HEK293 (cell line): Measurements from ENCODE around the gene MIS18A.

Experiments used
- CTCF ChIA-PET: fragments of 350-600 bp; formaldehyde crosslinking; extraction: SDS; loops from one replicate; lab custom pipeline; 2021; ENCODE audit warnings: antibody characterized with exemption; lab: Yijun Ruan, JAX
- POLR2A ChIA-PET: fragments of 300-600 bp; formaldehyde crosslinking; extraction: SDS; loops from one replicate; lab custom pipeline; 2020; ENCODE audit warnings: antibody characterized with exemption, inconsistent platforms; lab: Yijun Ruan, JAX
- H3K27ac ChIP-seq: fragments of 200-500 bp; sonication (Bioruptor generic); 2 replicates; pipeline ENCODE4 v1.5.1; 2014; ENCODE audit warnings: low read depth, low read length, control low read depth, inconsistent platforms; ENCODE audit errors: extremely low read depth
- H3K36me3 ChIP-seq, 2 experiments: fragments of 200-500 bp in 1 of 2; sonication (Bioruptor generic) in 1 of 2; 1 replicate in 1 of 2; 2 replicates in 1 of 2; pipeline ENCODE4 v1.5.1; 2014 to 2017; ENCODE audit warnings: inconsistent platforms in 2 of 2, low read length in 2 of 2; ENCODE audit not compliant: control insufficient read depth in 2 of 2, insufficient read depth in 1 of 2
- H3K4me1 ChIP-seq: fragments of 200-500 bp; sonication (Bioruptor generic); 2 replicates; pipeline ENCODE4 v1.5.1; 2014; ENCODE audit warnings: mild to moderate bottlenecking, low read length, inconsistent platforms; ENCODE audit not compliant: control insufficient read depth, insufficient read depth
- H3K4me3 ChIP-seq: 2 replicates; pipeline ENCODE4 v1.5.1; 2011; ENCODE audit warnings: low read depth, mild to moderate bottlenecking, control low read depth, low read length, moderate library complexity
- H3K9me3 ChIP-seq: fragments of 200-500 bp; sonication (Bioruptor generic); 2 replicates; pipeline ENCODE4 v1.5.1; 2014; ENCODE audit warnings: low read depth, low read length, inconsistent platforms; ENCODE audit not compliant: control insufficient read depth, insufficient read depth
- EGR2 ChIP-seq: fragments of 450-650 bp; formaldehyde crosslinking; IDR thresholded peaks from 2 replicates; pipeline ENCODE4 v1.5.1; 2016; ENCODE audit warnings: low read depth, missing biosample characterization, missing genetic modification characterization
- KLF1 ChIP-seq: fragments of 450-650 bp; formaldehyde crosslinking; IDR thresholded peaks from 2 replicates; pipeline ENCODE4 v1.5.1; 2016; ENCODE audit warnings: missing biosample characterization, missing genetic modification characterization
- SP3 ChIP-seq: fragments of 450-650 bp; formaldehyde crosslinking; IDR thresholded peaks from 2 replicates; pipeline ENCODE4 v1.5.1; 2016; ENCODE audit warnings: missing biosample characterization, missing genetic modification characterization
- YY2 ChIP-seq: fragments of 450-650 bp; formaldehyde crosslinking; IDR thresholded peaks from 2 replicates; pipeline ENCODE4 v1.5.1; 2016; ENCODE audit warnings: missing biosample characterization, missing genetic modification characterization
- ZBTB17 ChIP-seq: fragments of 450-650 bp; formaldehyde crosslinking; IDR thresholded peaks from 2 replicates; pipeline ENCODE4 v1.5.1; 2016; ENCODE audit warnings: missing biosample characterization, missing genetic modification characterization
- ZIC2 ChIP-seq: fragments of 450-650 bp; formaldehyde crosslinking; IDR thresholded peaks from 2 replicates; pipeline ENCODE4 v1.5.1; 2016; ENCODE audit warnings: missing biosample characterization, missing genetic modification characterization
- ZNF121 ChIP-seq: fragments of 450-650 bp; formaldehyde crosslinking; IDR thresholded peaks from 2 replicates; pipeline ENCODE4 v1.5.1; 2016; ENCODE audit warnings: missing biosample characterization, missing genetic modification characterization
- ZNF155 ChIP-seq: fragments of 450-650 bp; formaldehyde crosslinking; IDR thresholded peaks from 2 replicates; pipeline ENCODE4 v1.5.1; 2016; ENCODE audit warnings: missing biosample characterization, missing genetic modification characterization
- ZNF248 ChIP-seq: fragments of 450-650 bp; formaldehyde crosslinking; IDR thresholded peaks from 2 replicates; pipeline ENCODE4 v1.5.1; 2017; ENCODE audit warnings: missing biosample characterization, missing genetic modification characterization
- ZNF311 ChIP-seq: fragments of 450-650 bp; formaldehyde crosslinking; IDR thresholded peaks from 2 replicates; pipeline ENCODE4 v1.5.1; 2017; ENCODE audit warnings: missing biosample characterization, missing genetic modification characterization, borderline replicate concordance
- ZNF324 ChIP-seq: fragments of 450-650 bp; formaldehyde crosslinking; IDR thresholded peaks from 2 replicates; pipeline ENCODE4 v1.5.1; 2016; ENCODE audit warnings: missing biosample characterization, missing genetic modification characterization
- ZNF394 ChIP-seq: fragments of 450-650 bp; formaldehyde crosslinking; IDR thresholded peaks from 2 replicates; pipeline ENCODE4 v1.5.1; 2016; ENCODE audit warnings: missing biosample characterization, missing genetic modification characterization, mild to moderate bottlenecking, moderate library complexity, borderline replicate concordance
- ZNF664 ChIP-seq: fragments of 450-650 bp; formaldehyde crosslinking; IDR thresholded peaks from 2 replicates; pipeline ENCODE4 v1.5.1; 2016; ENCODE audit warnings: missing biosample characterization, missing genetic modification characterization
- ZNF707 ChIP-seq: fragments of 450-650 bp; formaldehyde crosslinking; IDR thresholded peaks from 2 replicates; pipeline ENCODE4 v1.5.1; 2016; ENCODE audit warnings: missing biosample characterization, missing genetic modification characterization
- TF ChIP-seq, protein P1 (sequence below): fragments of 450-650 bp; formaldehyde crosslinking; IDR thresholded peaks from 2 replicates; pipeline ENCODE4 v1.5.1; 2016; ENCODE audit warnings: missing biosample characterization, missing genetic modification characterization
- TF ChIP-seq, protein P2 (sequence below): fragments of 450-650 bp; formaldehyde crosslinking; IDR thresholded peaks from 2 replicates; pipeline ENCODE4 v1.5.1; 2016; ENCODE audit warnings: missing biosample characterization, missing genetic modification characterization
- TF ChIP-seq, protein P3 (sequence below): fragments of 450-650 bp; formaldehyde crosslinking; IDR thresholded peaks from 2 replicates; pipeline ENCODE4 v1.5.1; 2016; ENCODE audit warnings: missing biosample characterization, missing genetic modification characterization
- TF ChIP-seq, protein P4 (sequence below): fragments of 450-650 bp; formaldehyde crosslinking; conservative IDR thresholded peaks from 2 replicates; pipeline ENCODE4 v1.5.1; 2016; ENCODE audit warnings: low read depth, missing biosample characterization, missing genetic modification characterization
- TF ChIP-seq, protein P5 (sequence below): fragments of 450-650 bp; formaldehyde crosslinking; IDR thresholded peaks from 2 replicates; pipeline ENCODE4 v1.5.1; 2017; ENCODE audit warnings: missing biosample characterization, missing genetic modification characterization

MIS18A gene, protein sequence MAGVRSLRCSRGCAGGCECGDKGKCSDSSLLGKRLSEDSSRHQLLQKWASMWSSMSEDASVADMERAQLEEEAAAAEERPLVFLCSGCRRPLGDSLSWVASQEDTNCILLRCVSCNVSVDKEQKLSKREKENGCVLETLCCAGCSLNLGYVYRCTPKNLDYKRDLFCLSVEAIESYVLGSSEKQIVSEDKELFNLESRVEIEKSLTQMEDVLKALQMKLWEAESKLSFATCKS

DNA sequence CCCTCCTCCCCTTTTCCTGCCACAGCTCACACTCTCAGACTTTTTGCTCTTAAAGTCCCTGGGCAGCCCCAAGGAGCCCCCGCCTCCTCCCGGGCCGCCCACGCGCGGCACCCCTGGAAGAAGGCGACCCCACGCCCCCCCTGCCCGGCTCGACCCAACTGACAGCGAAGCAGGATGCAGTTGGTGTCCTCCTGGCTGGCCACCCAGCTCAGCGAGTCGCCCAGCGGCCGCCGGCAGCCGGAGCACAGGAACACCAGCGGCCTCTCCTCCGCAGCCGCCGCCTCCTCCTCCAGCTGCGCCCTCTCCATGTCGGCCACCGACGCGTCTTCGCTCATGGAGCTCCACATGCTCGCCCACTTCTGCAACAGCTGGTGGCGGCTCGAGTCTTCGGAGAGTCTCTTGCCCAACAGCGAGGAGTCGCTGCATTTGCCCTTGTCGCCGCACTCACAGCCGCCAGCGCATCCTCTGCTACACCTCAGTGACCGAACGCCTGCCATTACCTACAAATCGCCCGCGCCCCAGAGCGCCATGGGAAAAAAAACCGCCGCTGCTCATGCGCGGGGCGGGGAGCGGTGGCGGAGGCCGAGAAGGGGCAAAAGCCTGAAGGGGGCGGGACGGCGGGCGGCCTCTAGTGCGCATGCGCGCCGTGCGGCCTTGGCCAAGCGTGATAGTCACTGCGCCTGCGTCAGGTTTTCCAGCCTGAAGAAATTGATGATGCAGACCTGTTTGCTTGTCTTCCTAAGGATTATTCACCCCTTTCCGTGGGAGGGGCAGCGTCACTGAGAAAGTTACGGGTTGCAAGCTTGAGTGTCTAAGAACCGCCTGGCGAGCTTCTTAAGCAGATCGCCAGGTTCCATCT, at the start of gene MIS18A:
Gene MIS18A, minus strand, starts transcription at position 532 of the 859 bp plus-strand sequence. Its CDS starts 35 bp downstream, at position 497.
- CTCF ChIA-PET: interaction anchor here (0.6 to 1.9 kb wide), 3 partner anchors 22 to 289 kb away, joined by 3 to 6 read pairs (median 3); no protein-coding TSS in a partner anchor
- Histone ChIP-seq H3K36me3 (peaks cover 11 to 12% of the 10 kb centered on the region in 2 experiments), H3K4me3 (peak within 1 kb of the TSS; percentile 98), H3K27ac (peak within 1 kb of the TSS; percentile 72), H3K4me1 (peaks cover 6% of the 10 kb centered on the region; the same call in 1 of the 2 replicates), H3K9me3 (no peaks in the 10 kb centered on the region)
- POLR2A ChIA-PET: interaction anchor here (0.6 to 1.5 kb wide), 9 partner anchors 9 to 828 kb away, joined by 3 to 7 read pairs (median 4); partner anchors contain the start of genes HUNK and PAXBP1
- TF ChIP-seq, protein P1, sequence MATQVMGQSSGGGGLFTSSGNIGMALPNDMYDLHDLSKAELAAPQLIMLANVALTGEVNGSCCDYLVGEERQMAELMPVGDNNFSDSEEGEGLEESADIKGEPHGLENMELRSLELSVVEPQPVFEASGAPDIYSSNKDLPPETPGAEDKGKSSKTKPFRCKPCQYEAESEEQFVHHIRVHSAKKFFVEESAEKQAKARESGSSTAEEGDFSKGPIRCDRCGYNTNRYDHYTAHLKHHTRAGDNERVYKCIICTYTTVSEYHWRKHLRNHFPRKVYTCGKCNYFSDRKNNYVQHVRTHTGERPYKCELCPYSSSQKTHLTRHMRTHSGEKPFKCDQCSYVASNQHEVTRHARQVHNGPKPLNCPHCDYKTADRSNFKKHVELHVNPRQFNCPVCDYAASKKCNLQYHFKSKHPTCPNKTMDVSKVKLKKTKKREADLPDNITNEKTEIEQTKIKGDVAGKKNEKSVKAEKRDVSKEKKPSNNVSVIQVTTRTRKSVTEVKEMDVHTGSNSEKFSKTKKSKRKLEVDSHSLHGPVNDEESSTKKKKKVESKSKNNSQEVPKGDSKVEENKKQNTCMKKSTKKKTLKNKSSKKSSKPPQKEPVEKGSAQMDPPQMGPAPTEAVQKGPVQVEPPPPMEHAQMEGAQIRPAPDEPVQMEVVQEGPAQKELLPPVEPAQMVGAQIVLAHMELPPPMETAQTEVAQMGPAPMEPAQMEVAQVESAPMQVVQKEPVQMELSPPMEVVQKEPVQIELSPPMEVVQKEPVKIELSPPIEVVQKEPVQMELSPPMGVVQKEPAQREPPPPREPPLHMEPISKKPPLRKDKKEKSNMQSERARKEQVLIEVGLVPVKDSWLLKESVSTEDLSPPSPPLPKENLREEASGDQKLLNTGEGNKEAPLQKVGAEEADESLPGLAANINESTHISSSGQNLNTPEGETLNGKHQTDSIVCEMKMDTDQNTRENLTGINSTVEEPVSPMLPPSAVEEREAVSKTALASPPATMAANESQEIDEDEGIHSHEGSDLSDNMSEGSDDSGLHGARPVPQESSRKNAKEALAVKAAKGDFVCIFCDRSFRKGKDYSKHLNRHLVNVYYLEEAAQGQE: no peak
- TF ChIP-seq ZNF248 (tag by site-specific recombination) (no peak), ZNF121 (0 out of 2 replicates have a peak, but pooled peaks have one; percentile 40), EGR2 (peak; percentile 97), ZNF155 (tag by site-specific recombination) (no peak), ZNF311 (tag by site-specific recombination) (no peak), SP3 (tag by site-specific recombination) (peak; percentile 79), ZNF324 (tag by site-specific recombination) (peak; percentile 97), ZIC2 (tag by site-specific recombination) (peak; percentile 84), ZNF707 (tag by site-specific recombination) (no peak), ZNF394 (tag by site-specific recombination) (peak; percentile 74), ZBTB17 (tag by site-specific recombination) (peak; percentile 90), ZNF664 (tag by site-specific recombination) (no peak), YY2 (tag by site-specific recombination) (peak; percentile 96), KLF1 (peak; percentile 40; the same call in 1 of the 2 replicates)
- TF ChIP-seq, protein P2, sequence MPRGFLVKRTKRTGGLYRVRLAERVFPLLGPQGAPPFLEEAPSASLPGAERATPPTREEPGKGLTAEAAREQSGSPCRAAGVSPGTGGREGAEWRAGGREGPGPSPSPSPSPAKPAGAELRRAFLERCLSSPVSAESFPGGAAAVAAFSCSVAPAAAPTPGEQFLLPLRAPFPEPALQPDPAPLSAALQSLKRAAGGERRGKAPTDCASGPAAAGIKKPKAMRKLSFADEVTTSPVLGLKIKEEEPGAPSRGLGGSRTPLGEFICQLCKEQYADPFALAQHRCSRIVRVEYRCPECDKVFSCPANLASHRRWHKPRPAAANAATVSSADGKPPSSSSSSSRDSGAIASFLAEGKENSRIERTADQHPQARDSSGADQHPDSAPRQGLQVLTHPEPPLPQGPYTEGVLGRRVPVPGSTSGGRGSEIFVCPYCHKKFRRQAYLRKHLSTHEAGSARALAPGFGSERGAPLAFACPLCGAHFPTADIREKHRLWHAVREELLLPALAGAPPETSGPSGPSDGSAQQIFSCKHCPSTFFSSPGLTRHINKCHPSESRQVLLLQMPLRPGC: peak; percentile 48; the same call in 1 of the 2 replicates
- TF ChIP-seq, protein P3, sequence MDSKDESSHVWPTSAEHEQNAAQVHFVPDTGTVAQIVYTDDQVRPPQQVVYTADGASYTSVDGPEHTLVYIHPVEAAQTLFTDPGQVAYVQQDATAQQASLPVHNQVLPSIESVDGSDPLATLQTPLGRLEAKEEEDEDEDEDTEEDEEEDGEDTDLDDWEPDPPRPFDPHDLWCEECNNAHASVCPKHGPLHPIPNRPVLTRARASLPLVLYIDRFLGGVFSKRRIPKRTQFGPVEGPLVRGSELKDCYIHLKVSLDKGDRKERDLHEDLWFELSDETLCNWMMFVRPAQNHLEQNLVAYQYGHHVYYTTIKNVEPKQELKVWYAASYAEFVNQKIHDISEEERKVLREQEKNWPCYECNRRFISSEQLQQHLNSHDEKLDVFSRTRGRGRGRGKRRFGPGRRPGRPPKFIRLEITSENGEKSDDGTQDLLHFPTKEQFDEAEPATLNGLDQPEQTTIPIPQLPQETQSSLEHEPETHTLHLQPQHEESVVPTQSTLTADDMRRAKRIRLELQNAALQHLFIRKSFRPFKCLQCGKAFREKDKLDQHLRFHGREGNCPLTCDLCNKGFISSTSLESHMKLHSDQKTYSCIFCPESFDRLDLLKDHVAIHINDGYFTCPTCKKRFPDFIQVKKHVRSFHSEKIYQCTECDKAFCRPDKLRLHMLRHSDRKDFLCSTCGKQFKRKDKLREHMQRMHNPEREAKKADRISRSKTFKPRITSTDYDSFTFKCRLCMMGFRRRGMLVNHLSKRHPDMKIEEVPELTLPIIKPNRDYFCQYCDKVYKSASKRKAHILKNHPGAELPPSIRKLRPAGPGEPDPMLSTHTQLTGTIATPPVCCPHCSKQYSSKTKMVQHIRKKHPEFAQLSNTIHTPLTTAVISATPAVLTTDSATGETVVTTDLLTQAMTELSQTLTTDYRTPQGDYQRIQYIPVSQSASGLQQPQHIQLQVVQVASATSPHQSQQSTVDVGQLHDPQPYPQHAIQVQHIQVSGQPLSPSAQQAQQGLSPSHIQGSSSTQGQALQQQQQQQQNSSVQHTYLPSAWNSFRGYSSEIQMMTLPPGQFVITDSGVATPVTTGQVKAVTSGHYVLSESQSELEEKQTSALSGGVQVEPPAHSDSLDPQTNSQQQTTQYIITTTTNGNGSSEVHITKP: peak; percentile 87
- TF ChIP-seq, protein P4, sequence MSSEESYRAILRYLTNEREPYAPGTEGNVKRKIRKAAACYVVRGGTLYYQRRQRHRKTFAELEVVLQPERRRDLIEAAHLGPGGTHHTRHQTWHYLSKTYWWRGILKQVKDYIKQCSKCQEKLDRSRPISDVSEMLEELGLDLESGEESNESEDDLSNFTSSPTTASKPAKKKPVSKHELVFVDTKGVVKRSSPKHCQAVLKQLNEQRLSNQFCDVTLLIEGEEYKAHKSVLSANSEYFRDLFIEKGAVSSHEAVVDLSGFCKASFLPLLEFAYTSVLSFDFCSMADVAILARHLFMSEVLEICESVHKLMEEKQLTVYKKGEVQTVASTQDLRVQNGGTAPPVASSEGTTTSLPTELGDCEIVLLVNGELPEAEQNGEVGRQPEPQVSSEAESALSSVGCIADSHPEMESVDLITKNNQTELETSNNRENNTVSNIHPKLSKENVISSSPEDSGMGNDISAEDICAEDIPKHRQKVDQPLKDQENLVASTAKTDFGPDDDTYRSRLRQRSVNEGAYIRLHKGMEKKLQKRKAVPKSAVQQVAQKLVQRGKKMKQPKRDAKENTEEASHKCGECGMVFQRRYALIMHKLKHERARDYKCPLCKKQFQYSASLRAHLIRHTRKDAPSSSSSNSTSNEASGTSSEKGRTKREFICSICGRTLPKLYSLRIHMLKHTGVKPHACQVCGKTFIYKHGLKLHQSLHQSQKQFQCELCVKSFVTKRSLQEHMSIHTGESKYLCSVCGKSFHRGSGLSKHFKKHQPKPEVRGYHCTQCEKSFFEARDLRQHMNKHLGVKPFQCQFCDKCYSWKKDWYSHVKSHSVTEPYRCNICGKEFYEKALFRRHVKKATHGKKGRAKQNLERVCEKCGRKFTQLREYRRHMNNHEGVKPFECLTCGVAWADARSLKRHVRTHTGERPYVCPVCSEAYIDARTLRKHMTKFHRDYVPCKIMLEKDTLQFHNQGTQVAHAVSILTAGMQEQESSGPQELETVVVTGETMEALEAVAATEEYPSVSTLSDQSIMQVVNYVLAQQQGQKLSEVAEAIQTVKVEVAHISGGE (tag by site-specific recombination): 0 out of 2 replicates have a peak, but pooled peaks have one; percentile 17
- TF ChIP-seq, protein P5, sequence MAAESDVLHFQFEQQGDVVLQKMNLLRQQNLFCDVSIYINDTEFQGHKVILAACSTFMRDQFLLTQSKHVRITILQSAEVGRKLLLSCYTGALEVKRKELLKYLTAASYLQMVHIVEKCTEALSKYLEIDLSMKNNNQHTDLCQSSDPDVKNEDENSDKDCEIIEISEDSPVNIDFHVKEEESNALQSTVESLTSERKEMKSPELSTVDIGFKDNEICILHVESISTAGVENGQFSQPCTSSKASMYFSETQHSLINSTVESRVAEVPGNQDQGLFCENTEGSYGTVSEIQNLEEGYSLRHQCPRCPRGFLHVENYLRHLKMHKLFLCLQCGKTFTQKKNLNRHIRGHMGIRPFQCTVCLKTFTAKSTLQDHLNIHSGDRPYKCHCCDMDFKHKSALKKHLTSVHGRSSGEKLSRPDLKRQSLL: peak; percentile 67; the same call in 1 of the 2 replicates
